ENCODE measurements around the gene GRHL1.
A peak's percentile ranks its signal among the peaks of the same experiment; 100 is the strongest.

The GRHL1 gene

DNA sequence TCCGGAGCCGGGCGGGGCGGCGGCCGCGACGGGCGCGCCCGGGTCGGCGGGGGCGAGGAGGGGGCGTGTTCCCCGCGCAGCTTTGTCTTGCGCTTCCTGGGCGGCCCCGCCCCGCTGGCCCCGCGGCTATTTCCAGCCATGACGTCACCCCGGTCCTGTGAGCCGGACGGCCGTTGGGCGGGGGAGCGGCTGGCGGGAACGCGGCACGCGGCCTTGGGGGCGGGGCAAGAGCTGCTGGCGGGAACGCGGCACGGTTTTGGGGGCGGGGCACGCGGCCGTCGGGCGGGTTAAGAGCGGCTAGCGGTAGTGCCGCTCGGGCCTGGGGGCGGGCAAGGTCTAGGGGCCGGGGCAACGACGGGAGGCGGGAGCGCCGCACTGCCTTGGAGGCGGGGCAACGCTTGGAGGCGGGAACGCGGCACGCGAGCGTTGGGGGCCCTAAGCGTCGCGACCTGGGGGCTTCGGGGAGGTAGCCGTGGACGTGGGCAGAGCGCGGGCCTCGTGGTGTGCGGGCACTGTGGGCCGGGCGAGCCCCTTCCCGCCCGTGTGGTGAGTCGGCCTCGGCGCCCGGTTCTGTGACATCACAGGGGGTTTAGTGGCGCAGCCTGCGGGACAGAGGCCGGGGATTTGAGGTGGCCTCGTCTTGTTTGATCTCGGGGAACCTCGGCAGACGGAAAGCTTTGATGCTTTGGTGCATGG, 92.6 kb downstream of the GRHL1 start:
- peak; percentile 97 for DNase-seq

DNA sequence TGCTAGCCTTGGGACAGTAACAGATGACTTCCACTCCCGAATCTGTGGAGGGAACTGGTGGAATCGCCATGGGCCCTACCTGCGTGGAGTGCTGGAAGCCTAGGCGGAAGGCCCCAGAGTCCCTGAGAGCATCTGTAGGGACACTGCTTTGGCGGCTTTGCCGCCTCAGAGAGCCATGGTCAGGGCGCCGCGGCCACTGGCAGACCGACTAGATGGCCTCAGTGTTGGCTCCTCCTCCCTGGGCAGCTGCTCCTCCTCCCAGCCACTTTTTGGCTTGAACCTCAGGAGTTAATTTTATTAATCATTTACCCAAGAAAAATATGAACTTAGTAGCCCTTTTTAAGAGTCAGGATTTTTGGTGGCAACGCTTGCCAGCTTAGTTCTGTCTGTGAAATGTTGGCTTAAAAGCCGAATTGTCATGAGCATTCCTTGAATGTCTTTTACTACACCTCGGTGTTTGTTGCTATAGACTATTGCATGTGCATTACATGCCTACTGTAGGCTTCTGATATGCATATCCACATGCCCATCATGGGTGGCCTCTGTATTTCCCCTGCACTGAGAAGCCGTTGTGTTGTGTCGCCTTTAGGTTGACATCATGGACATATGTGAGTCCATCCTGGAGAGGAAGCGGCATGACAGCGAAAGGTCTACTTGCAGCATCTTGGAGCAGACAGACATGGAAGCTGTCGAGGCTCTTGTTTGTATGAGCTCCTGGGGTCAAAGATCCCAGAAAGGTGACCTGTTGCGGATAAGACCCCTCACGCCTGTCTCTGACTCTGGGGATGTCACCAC, 94.3 kb downstream of the GRHL1 start:
- no peak for DNase-seq

DNA sequence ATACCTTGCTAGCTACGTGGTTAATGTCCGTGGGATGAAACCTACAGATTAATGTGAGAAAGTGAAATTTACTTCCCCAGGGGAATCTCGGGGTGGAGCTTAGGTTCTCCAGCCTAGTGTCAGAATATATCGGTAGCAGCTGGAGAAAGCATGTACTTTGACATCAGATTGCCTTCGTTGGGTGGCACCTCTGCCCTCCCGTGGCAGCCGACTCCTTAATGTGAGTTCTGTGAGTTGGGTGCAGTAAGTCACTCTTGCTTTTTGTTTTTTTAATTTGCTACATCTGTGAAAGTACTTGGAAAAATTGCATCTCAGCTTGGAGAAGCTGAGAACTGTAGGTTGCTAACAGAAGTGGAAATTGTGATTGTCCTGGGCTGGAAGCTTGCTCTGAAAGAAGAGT, 95.4 kb downstream of the GRHL1 start:
- no peak for DNase-seq

DNA sequence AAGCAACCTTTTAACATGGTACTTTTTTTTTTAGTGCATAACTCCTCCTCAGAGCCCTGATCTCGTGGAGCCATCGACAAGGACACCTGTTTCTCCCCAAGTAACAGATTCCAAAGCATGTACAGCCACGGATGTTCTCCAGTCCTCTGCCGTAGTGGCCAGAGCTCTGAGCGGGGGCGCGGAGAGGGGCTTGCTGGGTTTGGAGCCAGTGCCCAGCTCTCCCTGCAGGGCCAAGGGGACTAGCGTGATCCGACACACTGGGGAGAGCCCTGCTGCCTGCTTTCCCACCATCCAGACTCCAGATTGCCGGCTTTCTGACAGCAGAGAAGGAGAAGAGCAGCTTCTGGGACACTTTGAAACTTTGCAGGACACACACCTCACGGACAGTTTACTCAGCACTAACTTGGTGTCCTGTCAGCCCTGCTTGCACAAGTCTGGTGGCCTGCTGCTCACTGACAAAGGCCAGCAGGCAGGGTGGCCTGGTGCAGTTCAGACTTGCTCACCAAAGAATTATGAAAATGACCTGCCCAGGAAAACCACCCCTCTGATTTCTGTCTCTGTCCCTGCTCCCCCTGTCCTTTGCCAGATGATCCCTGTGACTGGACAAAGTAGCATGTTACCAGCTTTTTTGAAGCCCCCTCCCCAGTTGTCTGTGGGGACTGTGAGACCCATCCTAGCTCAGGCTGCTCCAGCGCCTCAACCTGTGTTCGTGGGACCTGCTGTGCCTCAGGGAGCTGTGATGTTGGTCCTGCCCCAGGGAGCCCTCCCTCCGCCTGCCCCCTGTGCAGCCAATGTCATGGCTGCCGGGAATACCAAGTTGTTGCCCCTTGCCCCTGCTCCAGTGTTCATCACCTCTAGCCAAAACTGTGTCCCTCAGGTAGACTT, 96.4 kb downstream of the GRHL1 start:
- no peak for DNase-seq

DNA sequence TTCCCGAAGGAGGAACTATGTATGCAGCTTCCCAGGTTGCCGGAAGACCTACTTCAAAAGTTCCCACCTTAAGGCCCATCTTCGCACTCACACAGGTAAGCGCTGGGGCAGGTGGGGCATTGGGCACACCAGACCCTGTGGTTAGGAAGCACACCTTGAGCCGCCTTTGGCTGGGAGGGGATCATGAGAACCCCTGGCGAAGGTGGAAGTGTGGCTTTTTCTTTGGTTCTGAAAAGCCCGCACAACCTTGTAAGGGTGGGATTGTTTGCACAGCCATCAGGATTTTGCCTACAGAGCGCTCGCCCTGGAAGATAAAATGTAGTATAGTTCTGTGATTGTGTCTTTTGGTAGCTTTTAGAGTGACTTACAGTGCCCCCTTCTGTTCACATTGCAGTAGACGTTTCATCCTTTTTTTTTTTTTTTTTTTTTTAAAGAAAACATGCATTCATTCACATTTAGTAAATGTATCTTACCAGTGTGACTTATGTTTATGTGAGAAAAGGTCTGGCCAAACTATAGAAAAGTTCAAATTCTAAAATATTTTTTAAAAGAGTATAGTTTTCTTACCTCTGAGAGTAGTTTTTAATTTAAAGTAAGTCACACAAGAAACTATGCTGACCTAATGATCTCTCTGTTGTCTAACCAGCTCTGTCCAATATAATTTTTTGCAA, 97.1 kb downstream of the GRHL1 start:
- peak; percentile 60 for DNase-seq
